ENCODE data around the gene STEAP4.

DNA sequence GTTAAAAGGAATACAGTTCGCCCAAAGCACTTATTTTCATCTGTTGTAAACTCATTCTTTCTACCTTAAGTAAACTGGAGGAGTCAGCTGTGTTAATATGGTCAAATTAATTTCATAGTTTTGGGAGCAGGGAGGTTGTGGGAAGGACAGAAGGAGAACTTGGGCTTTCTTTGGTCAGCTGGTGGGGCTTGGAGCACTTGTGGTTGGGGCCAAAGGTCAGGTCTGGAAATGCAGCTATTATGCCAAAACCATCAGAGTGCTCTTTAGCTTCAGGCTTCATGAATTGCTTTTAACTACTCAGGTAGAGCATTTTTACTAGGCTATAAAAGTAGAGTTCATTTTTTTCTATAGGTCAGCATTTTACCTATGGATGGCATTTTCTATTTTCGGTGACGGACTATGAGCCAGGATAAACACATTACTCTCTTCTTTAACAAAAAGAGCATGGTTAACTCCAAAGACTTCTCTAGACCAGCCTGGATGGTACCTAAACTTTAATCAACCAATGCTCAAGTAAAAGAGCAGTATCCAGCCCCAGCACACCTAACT is 30.0 kb downstream of the STEAP4 start:
- TF ChIP-seq, protein P1, sequence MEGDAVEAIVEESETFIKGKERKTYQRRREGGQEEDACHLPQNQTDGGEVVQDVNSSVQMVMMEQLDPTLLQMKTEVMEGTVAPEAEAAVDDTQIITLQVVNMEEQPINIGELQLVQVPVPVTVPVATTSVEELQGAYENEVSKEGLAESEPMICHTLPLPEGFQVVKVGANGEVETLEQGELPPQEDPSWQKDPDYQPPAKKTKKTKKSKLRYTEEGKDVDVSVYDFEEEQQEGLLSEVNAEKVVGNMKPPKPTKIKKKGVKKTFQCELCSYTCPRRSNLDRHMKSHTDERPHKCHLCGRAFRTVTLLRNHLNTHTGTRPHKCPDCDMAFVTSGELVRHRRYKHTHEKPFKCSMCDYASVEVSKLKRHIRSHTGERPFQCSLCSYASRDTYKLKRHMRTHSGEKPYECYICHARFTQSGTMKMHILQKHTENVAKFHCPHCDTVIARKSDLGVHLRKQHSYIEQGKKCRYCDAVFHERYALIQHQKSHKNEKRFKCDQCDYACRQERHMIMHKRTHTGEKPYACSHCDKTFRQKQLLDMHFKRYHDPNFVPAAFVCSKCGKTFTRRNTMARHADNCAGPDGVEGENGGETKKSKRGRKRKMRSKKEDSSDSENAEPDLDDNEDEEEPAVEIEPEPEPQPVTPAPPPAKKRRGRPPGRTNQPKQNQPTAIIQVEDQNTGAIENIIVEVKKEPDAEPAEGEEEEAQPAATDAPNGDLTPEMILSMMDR (IDR thresholded peaks at IDR 0.05; ENCODE audit: low read depth, low read length): no peak
- no peak for TF ChIP-seq EZH2phosphoT487 (IDR thresholded peaks at IDR 0.05; ENCODE audit: low read depth)

Data from OCI-LY3 (cell line).